NCI-H1930 (cell line): ENCODE results near the gene C4orf54.

Experiments used
- DNase-seq, 2 experiments: peaks; one replicate each; lab custom pipeline; 2025; lab: John Stamatoyannopoulos, UW

Gene C4orf54

DNA sequence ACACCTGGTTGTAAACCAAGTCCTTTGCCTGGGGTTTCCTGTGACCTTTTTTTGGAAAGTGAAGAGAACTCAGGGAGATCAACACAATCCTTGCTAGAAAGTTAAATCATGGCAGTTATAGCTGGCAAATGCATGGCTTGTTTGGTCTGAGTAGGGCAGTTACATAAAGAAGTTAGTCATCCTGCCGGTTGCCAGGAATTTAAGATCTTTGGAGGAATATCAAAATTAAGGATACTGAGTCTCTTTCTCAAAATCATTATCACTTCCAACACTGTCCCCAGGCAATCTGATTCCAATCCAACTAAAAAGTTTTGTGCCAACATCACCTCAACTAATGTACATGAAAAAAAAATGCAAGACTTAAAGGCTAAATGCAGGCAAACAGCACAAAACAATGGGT, 40.3 kb downstream of the C4orf54 start:
- DNase-seq: no peak

DNA sequence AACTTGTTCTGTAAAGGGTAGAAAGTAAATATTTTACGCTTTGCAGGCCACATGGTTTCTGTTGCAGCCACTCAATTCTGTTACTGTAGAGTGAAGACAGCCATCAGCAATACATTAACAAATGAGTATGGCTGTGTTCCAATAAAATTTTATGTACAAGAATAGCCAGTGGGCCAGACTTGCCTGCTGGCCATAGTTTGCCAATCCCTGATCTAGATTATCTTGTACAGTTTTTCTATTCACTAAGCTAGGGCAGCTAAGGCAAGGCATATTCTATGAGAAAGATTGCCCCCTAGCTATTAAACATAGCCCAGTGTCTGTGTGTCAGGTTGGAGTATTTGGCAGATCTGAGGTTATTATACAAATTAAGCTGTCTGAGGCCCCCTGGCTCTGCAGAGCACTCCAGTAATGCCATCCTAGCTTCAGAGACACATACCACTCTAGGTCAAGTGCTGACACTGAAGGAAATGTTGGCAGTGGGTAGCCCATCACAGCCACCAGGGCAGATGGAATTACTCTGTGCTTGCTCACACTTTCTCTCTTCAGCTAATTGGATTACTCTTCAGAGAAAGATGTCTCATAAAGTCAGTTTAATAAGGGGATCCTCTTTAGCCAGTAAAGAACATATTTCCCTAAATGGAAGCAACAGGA, 42.3 kb downstream of the C4orf54 start:
- no peak for DNase-seq

DNA sequence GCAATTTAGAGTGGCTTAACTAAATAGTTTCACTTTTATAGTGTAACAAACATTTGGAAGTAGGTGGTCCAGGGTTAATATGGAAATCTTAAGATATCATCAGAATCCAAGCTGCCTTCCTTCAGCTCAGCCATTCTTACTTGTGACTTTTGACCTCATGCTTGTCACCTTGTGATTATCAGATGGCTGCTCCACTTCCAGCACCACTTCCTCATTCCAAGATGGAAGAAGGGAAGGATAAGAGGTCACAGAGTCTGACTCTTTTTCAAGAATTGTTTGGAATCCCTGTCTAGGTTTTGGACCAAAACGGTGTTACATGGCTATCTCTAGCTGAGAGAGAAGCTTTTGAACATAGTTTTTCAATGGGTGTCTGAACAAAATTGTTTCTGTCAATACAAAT, 43.1 kb downstream of the C4orf54 start:
- no peak for DNase-seq

DNA sequence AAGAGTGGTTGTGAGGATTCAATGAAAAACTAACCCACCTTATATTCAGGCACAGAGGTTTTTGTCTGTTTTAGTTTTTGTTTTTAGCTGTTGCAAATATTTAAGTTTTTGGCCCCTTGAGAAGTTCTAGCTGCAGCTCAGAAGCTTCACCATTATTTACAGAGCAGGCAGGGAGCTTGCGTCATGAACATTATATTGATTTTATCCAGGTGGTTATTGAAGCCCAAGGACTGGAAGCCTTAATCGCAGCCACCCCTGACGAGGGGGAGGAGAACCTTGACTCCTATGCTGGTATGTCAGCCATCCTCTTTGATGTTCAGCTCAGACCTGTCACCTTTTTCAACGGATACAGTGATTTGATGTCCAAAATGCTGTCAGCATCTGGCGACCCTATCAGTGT, 44.9 kb downstream of the C4orf54 start:
- no peak for DNase-seq

DNA sequence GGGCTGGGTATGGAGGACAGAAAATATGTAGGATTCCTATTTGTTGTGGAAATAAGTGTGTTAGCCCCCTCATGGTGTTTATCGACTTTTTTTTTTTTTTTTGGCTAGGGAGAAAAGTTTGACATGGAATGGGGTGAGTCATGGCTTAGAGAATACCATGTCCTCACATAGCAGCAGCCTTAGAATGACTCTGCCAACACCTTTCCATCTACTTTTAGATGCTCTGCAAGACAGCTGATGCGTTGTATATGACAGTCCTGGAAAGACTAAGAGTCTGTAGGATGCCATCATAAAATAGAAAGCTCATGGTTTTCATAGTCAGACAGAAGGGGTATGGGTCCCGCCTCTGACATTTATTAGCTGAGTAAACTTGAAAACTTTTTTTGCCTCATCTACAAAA, 45.3 kb downstream of the C4orf54 start:
- no peak for DNase-seq

DNA sequence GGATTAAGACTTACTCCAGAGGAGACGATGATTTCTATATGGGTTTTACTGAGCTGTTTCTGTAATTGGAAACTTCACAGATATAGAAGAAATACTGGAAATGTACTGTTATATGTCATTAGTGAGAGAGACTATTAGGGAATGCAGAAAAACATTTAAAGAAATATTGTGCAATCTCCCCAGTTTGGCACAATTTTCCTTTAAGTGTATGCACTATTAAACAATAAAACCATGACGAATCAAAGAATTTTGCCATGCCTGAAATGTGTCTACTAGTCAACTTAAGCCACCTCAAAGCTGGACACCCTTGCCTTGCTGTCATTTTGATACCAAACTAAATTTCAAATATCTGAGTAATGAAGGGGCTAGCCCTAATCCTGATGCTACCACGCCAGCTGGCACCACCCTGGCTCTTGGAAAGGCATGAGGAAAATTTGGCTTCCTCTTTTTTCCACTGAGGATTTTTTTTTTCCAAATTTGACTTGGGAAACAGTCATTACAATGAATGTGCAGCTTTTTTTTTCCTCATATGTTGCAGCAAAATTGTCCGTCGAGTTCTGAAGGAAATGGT, 46.9 kb downstream of the C4orf54 start:
- no peak for DNase-seq

DNA sequence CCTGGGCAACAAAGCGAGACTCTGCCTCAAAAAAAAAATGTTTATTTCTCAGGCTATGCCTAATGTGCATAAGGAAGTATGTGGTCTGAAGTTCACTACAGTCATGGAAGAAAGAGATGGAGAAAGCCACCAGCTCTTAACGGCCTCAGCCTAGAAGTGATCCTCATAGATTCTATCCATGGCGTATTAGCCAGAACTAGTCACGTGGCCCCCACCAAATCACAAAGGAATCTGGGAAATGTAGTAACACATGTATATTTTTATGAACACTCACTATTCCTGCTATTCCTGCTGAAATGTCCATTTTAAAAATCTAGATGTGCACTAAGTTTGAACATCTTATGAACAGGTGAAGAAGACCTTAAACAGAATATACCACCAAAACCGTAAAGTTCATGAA, 49.2 kb downstream of the C4orf54 start:
- no peak for DNase-seq
